Measurements from ENCODE around the gene ARHGEF40. TPM values are rescaled to one million over a fixed set of nuclear protein-coding genes. Genes with fewer than 3 reads are reported as not detected.

The ARHGEF40 gene
- total RNA-seq, 4 donors from 2014 or later, result 18.6 to 37.6 (median 26.8) TPM

- 42% methylated on average over 3 of the region's 3 CpGs; no CpG with 5 or more reads in 1 of the 2 donors for WGBS, 2 donors (ENCODE audit: low coverage in 1 of 2)
- H3K4me1 ChIP-seq, result peaks cover 0 to 46% (median 17%) of the 10 kb centered on the region in 3 donors
- no peak for ATAC-seq
- H3K9me3 ChIP-seq, result no peaks in the 10 kb centered on the region
- H3K27ac ChIP-seq, result peak overlapping the region in 3 of 4 donors; percentile 91 to 95 (median 94)
- peaks cover 0 to 5% of the 10 kb centered on the region in 2 donors for H3K36me3 ChIP-seq
- no peak for TF ChIP-seq CTCF (IDR thresholded peaks at IDR 0.05)
- TF ChIP-seq POLR2AphosphoS5 (IDR thresholded peaks at IDR 0.05), result no peak
- no peak for TF ChIP-seq EP300 (IDR thresholded peaks at IDR 0.05)
- H3K27me3 ChIP-seq, result no peaks in the 10 kb centered on the region
- H3K4me3 ChIP-seq, result no peak overlapping the region
These were observed 43.2 kb upstream of the ARHGEF40 start for GRCh38 chr14:21026988-21027315.

- no peaks in the 10 kb centered on the region for H3K9me3 ChIP-seq
- no peak within 1 kb of the TSS for H3K27ac ChIP-seq
- 81 to 100% methylated on average over 1 to 5 of the region's 5 CpGs for whole genome bisulfite sequencing, 2 donors (ENCODE audit: low coverage in 1 of 2)
- no peak for ATAC-seq
- H3K4me3 ChIP-seq, result no peak within 1 kb of the TSS
- peaks cover 0 to 22% (median 5%) of the 10 kb centered on the region in 3 donors for H3K4me1 ChIP-seq
- H3K27me3 ChIP-seq, result no peaks in the 10 kb centered on the region
- no peaks in the 10 kb centered on the region for H3K36me3 ChIP-seq
- TF ChIP-seq EP300 (IDR thresholded peaks at IDR 0.05), result no peak
- TF ChIP-seq POLR2A (IDR thresholded peaks at IDR 0.05), result no peak
- no peak for TF ChIP-seq POLR2AphosphoS5 (IDR thresholded peaks at IDR 0.05)
- no peak for TF ChIP-seq CTCF (IDR thresholded peaks at IDR 0.05)
These were observed 40.2 kb upstream of the ARHGEF40 start, which contains the start of gene TPPP2 for GRCh38 chr14:21029917-21030316. Gene TPPP2 (plus strand): TSS chr14:21030217. CDS start chr14:21030582, 365 bp downstream.

- ATAC-seq, result no peak
- Histone ChIP-seq H3K9me3 (no peaks in the 10 kb centered on the region), H3K4me3 (no peak overlapping the region), H3K27ac (no peak overlapping the region), H3K27me3 (no peaks in the 10 kb centered on the region), H3K4me1 (peaks cover 0 to 17% (median 5%) of the 10 kb centered on the region in 3 donors), H3K36me3 (no peaks in the 10 kb centered on the region)
- TF ChIP-seq POLR2AphosphoS5 (IDR thresholded peaks at IDR 0.05), result no peak
- no peak for TF ChIP-seq EP300 (IDR thresholded peaks at IDR 0.05)
- TF ChIP-seq CTCF (IDR thresholded peaks at IDR 0.05), result no peak
- no peak for TF ChIP-seq POLR2A (IDR thresholded peaks at IDR 0.05)
- 76 to 88% methylated on average over 5 to 7 of the region's 12 CpGs for WGBS, 2 donors (ENCODE audit: low coverage in 1 of 2)
These were observed 39.6 kb upstream of the ARHGEF40 start for GRCh38 chr14:21030531-21030930.

- H3K4me1 ChIP-seq, result no peaks in the 10 kb centered on the region
- no peak overlapping the region for H3K27ac ChIP-seq
- WGBS, 2 donors (ENCODE audit: low coverage in 1 of 2), result 50 to 90% methylated on average over 1 to 5 of the region's 5 CpGs
- H3K9me3 ChIP-seq, result no peaks in the 10 kb centered on the region
- TF ChIP-seq POLR2AphosphoS5 (IDR thresholded peaks at IDR 0.05) (no peak), POLR2A (IDR thresholded peaks at IDR 0.05) (no peak), EP300 (IDR thresholded peaks at IDR 0.05) (no peak), CTCF (IDR thresholded peaks at IDR 0.05) (no peak)
- H3K4me3 ChIP-seq, result no peak overlapping the region
- H3K36me3 ChIP-seq, result no peaks in the 10 kb centered on the region
- no peak for ATAC-seq
- H3K27me3 ChIP-seq, result no peaks in the 10 kb centered on the region
These were observed 37.6 kb upstream of the ARHGEF40 start for GRCh38 chr14:21032326-21033132.

Data from gastroesophageal sphincter (tissue), 4 donors.